Stimulated activated CD4-positive, alpha-beta T cell treated with anti-CD3 and anti-CD28 coated beads, TNF-alpha, amount 100 ng/mL, for 1 hour (primary cell): ENCODE results near the gene UNC79.

ENCODE experiments used
- DNase-seq, 3 donors: peaks; one replicate each; pipeline ENCODE4 v3.0.0-alpha.2; 2020; ENCODE audit warnings: low read depth in 3 of 3, low spot score in 1 of 3

Gene UNC79

DNA sequence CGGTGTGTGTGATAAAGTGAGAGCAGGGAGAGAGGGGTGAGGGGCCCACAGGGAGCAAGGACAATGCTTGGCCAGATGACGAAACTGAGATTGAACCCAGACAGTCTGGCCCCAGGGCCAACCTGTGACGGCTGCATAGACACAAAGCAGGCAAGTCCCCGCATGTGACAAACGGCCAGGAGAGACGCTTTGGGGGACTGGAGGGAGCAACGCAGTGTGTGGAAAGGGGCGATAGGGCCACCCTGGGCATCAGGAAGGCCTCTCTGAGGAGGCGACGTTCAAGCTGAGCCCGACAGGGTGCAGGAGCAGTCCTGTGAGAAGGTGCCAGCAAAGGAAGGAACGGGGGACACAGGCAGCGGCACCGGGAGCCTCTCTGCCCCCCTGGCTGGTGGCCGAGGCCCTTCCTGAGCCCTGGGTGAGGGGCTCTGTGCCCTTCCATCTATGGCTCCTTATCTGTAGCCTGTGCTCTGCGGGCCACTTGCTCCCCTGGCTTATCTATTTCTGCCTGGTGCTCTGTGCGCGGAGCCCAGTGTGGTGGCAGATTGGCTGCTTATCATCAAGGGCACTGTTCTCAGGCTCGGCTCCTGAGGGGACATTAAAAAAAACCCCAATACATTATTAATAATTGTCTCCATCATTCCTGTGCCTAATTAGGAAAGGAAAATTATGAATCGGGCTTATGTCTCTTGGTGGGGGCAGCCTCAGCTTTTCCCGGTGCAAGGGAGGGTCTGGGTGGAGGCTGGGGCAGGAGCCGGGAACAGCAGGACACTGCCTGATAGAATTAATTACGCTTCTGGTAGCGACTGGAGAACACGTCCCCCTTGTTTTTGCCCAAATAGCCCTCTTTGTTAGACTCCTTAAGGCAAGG is 317.7 kb downstream of the UNC79 start:
- DNase-seq = no peak

DNA sequence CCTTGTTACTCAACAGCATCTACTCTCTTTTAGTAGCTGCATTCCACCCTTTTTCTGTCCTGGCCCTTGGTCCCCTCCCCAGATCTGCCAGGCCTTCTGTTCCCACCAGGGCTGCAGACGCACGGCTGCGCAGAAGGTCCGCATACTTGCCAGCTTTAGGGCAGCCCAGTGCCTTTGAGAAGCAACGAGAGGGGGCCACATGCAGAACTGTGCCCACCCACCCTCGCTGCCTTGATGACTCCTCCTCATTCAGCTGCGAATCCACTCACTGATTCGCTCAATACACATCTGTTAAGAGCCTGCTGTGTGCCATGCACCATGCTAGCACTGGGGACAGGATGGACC is 318.3 kb downstream of the UNC79 start:
- DNase-seq = no peak

DNA sequence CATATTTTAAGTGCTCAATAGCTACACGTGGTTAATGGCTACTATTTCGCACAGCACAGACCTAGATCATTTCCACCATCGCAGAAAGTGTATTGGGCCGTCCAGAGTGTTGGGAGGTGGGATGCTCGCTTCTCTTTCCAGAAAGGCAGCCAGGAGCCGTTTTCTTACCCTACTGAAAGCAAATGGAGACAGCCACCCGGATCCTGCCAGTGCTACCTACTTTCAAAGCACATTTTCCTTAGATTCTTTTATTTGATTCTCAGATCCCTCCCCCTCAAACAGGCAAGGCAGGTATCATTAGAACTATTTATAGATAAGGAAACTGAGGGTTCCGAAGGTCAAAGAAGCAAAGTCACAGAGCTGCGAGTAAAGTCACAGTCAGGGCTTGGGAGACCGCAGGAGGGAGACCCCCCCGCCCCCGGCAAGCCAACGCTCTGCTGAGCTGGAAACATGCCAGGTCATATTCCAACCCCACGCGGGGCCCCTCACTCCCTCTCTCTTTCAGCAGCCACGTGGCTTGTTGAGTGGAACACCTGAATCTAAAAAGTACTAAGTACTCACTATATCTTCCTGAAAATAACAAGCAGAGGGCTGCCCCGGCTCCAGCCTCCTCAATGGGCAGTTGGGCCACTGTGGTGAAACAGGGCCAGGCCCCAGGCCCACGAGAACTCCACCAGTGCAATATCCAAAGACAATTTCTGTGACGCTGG is 321.4 kb downstream of the UNC79 start:
- no peak for DNase-seq

DNA sequence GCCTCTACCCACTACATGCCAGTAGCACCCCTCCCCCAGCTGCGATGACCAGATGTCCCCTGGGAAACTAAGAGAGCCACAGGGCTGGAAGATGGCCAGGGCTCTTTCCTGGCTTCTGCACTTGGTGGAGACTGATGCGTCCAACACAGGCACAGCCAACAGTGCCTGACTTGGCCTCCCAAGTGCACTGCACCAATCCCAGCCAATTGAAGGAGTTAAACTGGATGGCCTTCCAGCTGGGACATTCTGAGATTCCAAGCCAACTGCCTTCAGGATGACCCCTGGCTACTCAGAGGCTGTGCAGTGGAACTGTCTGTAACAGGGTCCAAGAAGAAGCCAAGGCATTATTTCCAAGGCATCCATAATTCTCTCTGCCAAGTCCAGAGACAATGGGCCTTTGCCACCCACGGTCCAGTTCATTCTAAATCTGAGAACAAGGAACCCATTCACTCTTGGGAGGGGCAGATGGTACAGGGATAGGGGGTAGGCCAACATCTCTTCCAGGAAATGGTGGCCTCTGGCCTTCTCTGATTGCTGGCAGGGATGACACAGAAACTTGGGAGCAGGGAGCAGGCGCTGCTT is 322.3 kb downstream of the UNC79 start:
- DNase-seq = no peak

DNA sequence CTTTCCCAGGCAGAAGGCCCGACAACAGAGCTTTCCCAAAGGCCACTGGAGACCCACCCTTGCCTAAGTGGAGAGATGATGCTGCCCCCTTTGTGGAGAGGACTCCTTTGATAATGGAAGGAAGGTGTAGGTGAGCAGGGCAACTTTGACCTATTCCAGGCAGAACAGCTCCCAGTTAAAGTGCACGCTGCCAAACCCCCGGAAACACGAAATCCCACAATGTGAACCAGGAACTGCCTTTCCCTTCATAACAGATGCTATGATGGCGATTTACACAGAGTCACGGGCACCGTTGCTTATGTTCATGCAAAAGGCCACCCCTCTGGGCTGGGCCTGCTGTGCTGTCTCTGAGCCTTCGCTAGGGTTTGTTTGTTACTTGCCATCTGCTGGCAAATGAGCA is 322.9 kb downstream of the UNC79 start:
- DNase-seq = no peak

DNA sequence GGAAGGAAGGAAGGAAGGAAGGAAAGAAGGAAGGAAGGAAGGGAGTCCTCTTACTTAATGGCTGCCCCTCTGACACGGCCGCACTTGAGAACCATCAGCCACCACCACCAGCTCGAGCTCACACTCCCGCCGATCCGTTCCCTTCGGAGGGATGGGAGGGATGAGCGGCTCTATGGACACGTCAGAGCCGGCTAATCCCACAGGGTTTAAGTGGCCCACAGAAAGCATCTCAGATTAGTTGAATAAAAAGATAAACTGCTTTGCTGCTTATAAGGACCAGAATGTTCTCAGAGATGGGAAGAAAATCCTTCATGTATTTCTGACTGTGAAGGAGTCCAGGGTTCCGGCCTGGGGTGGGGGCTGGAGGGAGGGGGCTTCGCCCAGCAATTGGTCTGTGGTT is 326.5 kb downstream of the UNC79 start:
- DNase-seq = no peak
